HEK293T (cell line): ENCODE results near the gene CIB1.
A peak's percentile ranks its signal among the peaks of the same experiment; 100 is the strongest.

Experiments
- CTCF ChIA-PET: fragments of 350-600 bp; formaldehyde crosslinking; extraction: SDS; loops from one replicate; lab custom pipeline; 2021; ENCODE audit warnings: antibody characterized with exemption, inconsistent platforms; lab: Yijun Ruan, JAX
- POLR2A ChIA-PET: fragments of 350-600 bp; formaldehyde crosslinking; extraction: SDS; loops from one replicate; lab custom pipeline; 2020; ENCODE audit warnings: antibody characterized with exemption, inconsistent platforms; lab: Yijun Ruan, JAX
- DNase-seq: peaks from one replicate; pipeline ENCODE4 v3.0.0; 2012; ENCODE audit warnings: mixed read lengths; ENCODE audit errors: extremely low spot score
- ARNT ChIP-seq: fragments of 450-650 bp; IDR thresholded peaks from 2 replicates; pipeline ENCODE4 v1.6.1; 2017; ENCODE audit warnings: mild to moderate bottlenecking
- BHLHE40 ChIP-seq: fragments of 450-650 bp; IDR thresholded peaks from 2 replicates; pipeline ENCODE4 v1.6.1; 2016; ENCODE audit warnings: mild to moderate bottlenecking, moderate library complexity, borderline replicate concordance
- CTBP1 ChIP-seq: fragments of 450-650 bp; IDR thresholded peaks from 2 replicates; pipeline ENCODE4 v1.6.1; 2016; ENCODE audit warnings: borderline replicate concordance
- ELF4 ChIP-seq: fragments of 450-650 bp; IDR thresholded peaks from 2 replicates; pipeline ENCODE4 v1.6.1; 2017; ENCODE audit warnings: antibody characterized with exemption
- FOXA1 ChIP-seq: fragments of 450-650 bp; IDR thresholded peaks from 2 replicates; pipeline ENCODE4 v1.6.1; 2016; ENCODE audit warnings: mild to moderate bottlenecking
- FOXK2 ChIP-seq: fragments of 450-650 bp; IDR thresholded peaks from 2 replicates; pipeline ENCODE4 v1.6.1; 2016; ENCODE audit warnings: mild to moderate bottlenecking
- FOXM1 ChIP-seq: fragments of 450-650 bp; IDR thresholded peaks from 2 replicates; pipeline ENCODE4 v1.6.1; 2017; ENCODE audit warnings: mild to moderate bottlenecking, borderline replicate concordance
- HDGF ChIP-seq: fragments of 450-650 bp; IDR thresholded peaks from 2 replicates; pipeline ENCODE4 v1.6.1; 2017; ENCODE audit warnings: antibody characterized with exemption, borderline replicate concordance
- L3MBTL2 ChIP-seq: fragments of 450-650 bp; conservative IDR thresholded peaks from 2 replicates; pipeline ENCODE4 v1.6.1; 2016; ENCODE audit warnings: mild to moderate bottlenecking
- LEF1 ChIP-seq: fragments of 450-650 bp; IDR thresholded peaks from 2 replicates; pipeline ENCODE4 v1.6.1; 2017; ENCODE audit warnings: mild to moderate bottlenecking, borderline replicate concordance
- NFRKB ChIP-seq: fragments of 450-650 bp; IDR thresholded peaks from 2 replicates; pipeline ENCODE4 v1.6.1; 2016; ENCODE audit warnings: mild to moderate bottlenecking, moderate library complexity
- SP1 ChIP-seq: fragments of 450-650 bp; IDR thresholded peaks from 2 replicates; pipeline ENCODE4 v1.6.1; 2017
- SUZ12 ChIP-seq: fragments of 450-650 bp; IDR thresholded peaks from 2 replicates; pipeline ENCODE4 v1.6.1; 2016; ENCODE audit warnings: mild to moderate bottlenecking
- TARDBP ChIP-seq: fragments of 450-650 bp; IDR thresholded peaks from 2 replicates; pipeline ENCODE4 v1.6.1; 2016
- ZNF384 ChIP-seq: fragments of 450-650 bp; IDR thresholded peaks from 2 replicates; pipeline ENCODE4 v1.6.1; 2016
- TF ChIP-seq, protein P1 (sequence below): fragments of 450-650 bp; IDR thresholded peaks from 2 replicates; pipeline ENCODE4 v1.6.1; 2016

The CIB1 gene

GRCh38 chr15:90227336-90227735 lies 6.4 kb downstream of the CIB1 start:
- TF ChIP-seq FOXK2 (no peak), ELF4 (no peak), FOXA1 (no peak), CTBP1 (no peak)
- no peak for DNase-seq
- ChIA-PET POLR2A (no interaction called here), CTCF (interaction anchor here (0.6 kb wide), 1 partner anchor 304 kb away, joined by 3 read pairs; no protein-coding TSS in a partner anchor)

GRCh38 chr15:90225504-90226234 lies 8.1 kb downstream of the CIB1 start:
- ChIA-PET POLR2A (interaction anchor here (0.5 kb wide), 1 partner anchor 8 kb away, joined by 3 read pairs; the partner anchor contains the start of genes CIB1 and GDPGP1), CTCF (no interaction called here)
- TF ChIP-seq CTBP1 = no peak
- no peak for TF ChIP-seq HDGF
- TF ChIP-seq, protein P1, sequence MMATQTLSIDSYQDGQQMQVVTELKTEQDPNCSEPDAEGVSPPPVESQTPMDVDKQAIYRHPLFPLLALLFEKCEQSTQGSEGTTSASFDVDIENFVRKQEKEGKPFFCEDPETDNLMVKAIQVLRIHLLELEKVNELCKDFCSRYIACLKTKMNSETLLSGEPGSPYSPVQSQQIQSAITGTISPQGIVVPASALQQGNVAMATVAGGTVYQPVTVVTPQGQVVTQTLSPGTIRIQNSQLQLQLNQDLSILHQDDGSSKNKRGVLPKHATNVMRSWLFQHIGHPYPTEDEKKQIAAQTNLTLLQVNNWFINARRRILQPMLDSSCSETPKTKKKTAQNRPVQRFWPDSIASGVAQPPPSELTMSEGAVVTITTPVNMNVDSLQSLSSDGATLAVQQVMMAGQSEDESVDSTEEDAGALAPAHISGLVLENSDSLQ = no peak
- no peak for TF ChIP-seq NFRKB
- TF ChIP-seq ELF4 = no peak
- no peak for TF ChIP-seq FOXA1
- TF ChIP-seq SP1 = no peak
- no peak for TF ChIP-seq LEF1
- no peak for TF ChIP-seq ZNF384
- no peak for TF ChIP-seq FOXM1
- TF ChIP-seq L3MBTL2 = no peak
- no peak for TF ChIP-seq FOXK2
- TF ChIP-seq TARDBP = no peak
- no peak for TF ChIP-seq BHLHE40
- TF ChIP-seq SUZ12 = no peak
- no peak for TF ChIP-seq ARNT
- DNase-seq = no peak

- TF ChIP-seq ZNF384 = no peak
- TF ChIP-seq SUZ12 = no peak
- TF ChIP-seq NFRKB = no peak
- TF ChIP-seq HDGF = no peak
- TF ChIP-seq FOXA1 = no peak
- no peak for TF ChIP-seq FOXM1
- TF ChIP-seq TARDBP = no peak
- TF ChIP-seq CTBP1 = no peak
- no peak for TF ChIP-seq SP1
- ChIA-PET CTCF (no interaction called here), POLR2A (no interaction called here)
- DNase-seq = no peak
These were observed 8.7 kb downstream of the CIB1 start for GRCh38 chr15:90225047-90225446.

GRCh38 chr15:90223441-90224165 lies 10.1 kb downstream of the CIB1 start:
- TF ChIP-seq SP1 (no peak), ARNT (no peak), LEF1 (no peak), FOXA1 (no peak), FOXK2 (no peak), FOXM1 (no peak), ZNF384 (no peak)
- TF ChIP-seq, protein P1 = no peak
- no peak for DNase-seq
- CTCF ChIA-PET = interaction anchor here (0.8 kb wide), 1 partner anchor 9 kb away, joined by 3 read pairs; no protein-coding TSS in a partner anchor
- POLR2A ChIA-PET = no interaction called here

DNA sequence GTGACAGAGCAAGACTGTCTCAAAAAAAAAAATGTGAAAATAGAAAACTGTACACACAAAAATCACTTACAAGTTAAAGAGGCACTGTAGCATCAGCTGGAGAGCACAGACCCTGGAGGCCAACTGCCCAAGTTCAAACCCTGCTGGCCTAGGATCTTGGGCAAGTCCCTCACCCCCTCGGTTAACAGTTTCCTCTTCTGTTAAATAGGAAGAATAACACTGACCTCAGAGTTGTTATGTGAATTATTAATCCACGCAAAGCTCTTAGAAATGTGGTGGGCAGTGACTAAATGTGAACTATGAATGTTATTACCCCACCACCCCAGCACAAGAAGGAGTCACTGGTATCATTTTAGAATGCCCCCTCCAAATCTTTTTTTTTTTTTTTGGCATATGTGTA lies 11.2 kb downstream of the CIB1 start:
- CTCF ChIA-PET = interaction anchor here (0.6 to 2.4 kb wide), 3 partner anchors 9 to 93 kb away, joined by 3 to 37 read pairs (median 3); partner anchors contain the start of genes CIB1 and GDPGP1
- TF ChIP-seq ARNT (no peak), NFRKB (no peak), TARDBP (no peak), SUZ12 (no peak), L3MBTL2 (no peak), FOXM1 (no peak), SP1 (no peak), LEF1 (no peak), ELF4 (no peak), HDGF (no peak), CTBP1 (no peak), BHLHE40 (no peak), FOXK2 (no peak), ZNF384 (no peak), FOXA1 (no peak)
- TF ChIP-seq, protein P1 = no peak
- no peak for DNase-seq
- POLR2A ChIA-PET = no interaction called here

GRCh38 chr15:90221246-90221900 lies 12.4 kb downstream of the CIB1 start:
- ChIA-PET CTCF (interaction anchor here (0.6 to 2.4 kb wide), 23 partner anchors 9 to 373 kb away, joined by 3 to 37 read pairs (median 4); partner anchors contain the start of genes CIB1, GDPGP1 and IDH2), POLR2A (interaction anchor here (1.0 to 1.6 kb wide), 2 partner anchors 12 to 20 kb away, joined by 3 to 9 read pairs; partner anchors contain the start of genes CIB1, GDPGP1 and SEMA4B)
- no peak for TF ChIP-seq CTBP1
- TF ChIP-seq HDGF = no peak
- TF ChIP-seq LEF1 = no peak
- no peak for TF ChIP-seq FOXK2
- TF ChIP-seq, protein P1 = no peak
- TF ChIP-seq SP1 = no peak
- no peak for TF ChIP-seq L3MBTL2
- no peak for TF ChIP-seq FOXM1
- no peak for TF ChIP-seq ELF4
- TF ChIP-seq ZNF384 = no peak
- no peak for TF ChIP-seq NFRKB
- TF ChIP-seq ARNT = no peak
- no peak for TF ChIP-seq BHLHE40
- no peak for TF ChIP-seq FOXA1
- no peak for TF ChIP-seq SUZ12
- no peak for TF ChIP-seq TARDBP
- peak; percentile 87 for DNase-seq
